Right hindlimb (tissue), 1 donor: ENCODE data around the gene IFNLR1.

Experiments used
- DNase-seq: peaks from one replicate; pipeline ENCODE4 v3.0.0-alpha.2; 2018

IFNLR1 gene

GRCh38 chr1:24205345-24206082, 18.4 kb upstream of the IFNLR1 start:
- DNase-seq = no peak

GRCh38 chr1:24204116-24204515, 17.0 kb upstream of the IFNLR1 start:
- no peak for DNase-seq

GRCh38 chr1:24203404-24203803, 16.3 kb upstream of the IFNLR1 start:
- DNase-seq = no peak

DNA sequence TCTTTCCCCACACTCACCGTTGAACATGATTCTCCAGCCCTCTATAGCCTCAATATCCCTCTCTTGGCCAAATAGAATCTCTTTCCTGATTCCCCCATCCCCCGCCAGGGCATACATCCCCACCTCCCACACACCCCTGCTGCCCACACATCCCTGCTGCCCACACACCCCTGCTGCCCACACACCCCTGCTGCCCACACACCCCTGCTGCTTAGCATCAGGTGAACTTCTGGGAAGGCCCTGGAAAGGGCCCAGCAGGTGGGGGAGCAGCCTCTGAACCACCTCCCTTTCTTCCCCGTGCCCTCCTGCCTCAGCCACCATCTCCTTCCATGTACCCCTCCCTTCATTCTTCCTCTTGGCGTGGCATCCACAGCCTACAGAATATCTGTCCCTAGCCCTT, 15.9 kb upstream of the IFNLR1 start:
- no peak for DNase-seq

GRCh38 chr1:24202556-24202955, 15.5 kb upstream of the IFNLR1 start:
- no peak for DNase-seq

GRCh38 chr1:24201941-24202440, 14.9 kb upstream of the IFNLR1 start:
- DNase-seq = peak; percentile 80

DNA sequence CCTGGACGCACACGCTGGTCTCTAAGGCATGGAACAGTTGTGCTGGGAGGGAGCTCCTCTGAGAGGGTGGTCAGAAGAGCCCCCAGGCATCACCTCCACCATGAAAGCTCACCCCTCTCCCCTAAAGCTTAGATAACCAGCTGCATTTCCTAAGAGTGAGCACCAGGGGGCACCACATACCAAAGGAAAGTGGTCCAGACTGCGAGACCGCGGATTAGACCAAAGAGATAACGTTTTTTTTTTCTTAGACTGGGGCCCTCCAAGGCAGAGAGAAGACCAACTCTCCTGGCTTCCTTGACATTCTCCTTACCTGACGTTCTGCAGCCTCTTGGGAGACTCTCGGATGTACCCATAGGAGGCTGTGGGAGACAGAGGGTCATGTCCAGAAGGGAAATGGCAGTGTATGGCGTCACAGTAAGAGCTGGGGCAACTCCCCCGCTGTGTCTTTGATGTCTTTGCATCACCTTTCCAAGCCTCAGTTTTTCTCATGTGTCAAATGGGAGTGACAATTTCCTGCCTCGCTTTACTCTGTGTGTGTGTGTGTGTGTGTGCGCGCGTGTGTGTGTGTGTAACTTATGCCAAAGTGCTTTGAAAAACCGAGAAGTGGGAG, 12.3 kb upstream of the IFNLR1 start:
- peak; percentile 71 for DNase-seq

GRCh38 chr1:24198766-24199165, 11.7 kb upstream of the IFNLR1 start:
- DNase-seq = no peak

- no peak for DNase-seq
Measured at GRCh38 chr1:24195874-24196273, 8.8 kb upstream of the IFNLR1 start.

DNA sequence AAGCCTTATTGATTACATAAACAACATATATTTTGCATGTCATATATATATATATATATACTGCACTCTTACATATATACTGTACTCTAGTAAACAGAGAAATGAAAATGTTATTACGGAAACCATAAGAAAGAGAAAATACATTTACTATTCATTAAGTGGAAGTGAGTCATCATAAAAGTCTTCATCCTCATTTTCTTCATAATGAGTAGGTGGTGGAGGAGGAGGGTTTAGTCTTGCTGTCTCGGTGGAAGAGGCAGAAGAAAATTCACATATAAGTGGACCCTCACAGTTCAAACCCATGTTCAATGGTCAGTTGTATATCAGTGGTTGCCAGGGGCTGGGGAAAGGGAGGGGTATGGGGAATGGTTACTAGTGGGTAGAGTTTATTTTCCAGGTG, 8.0 kb upstream of the IFNLR1 start:
- no peak for DNase-seq

DNA sequence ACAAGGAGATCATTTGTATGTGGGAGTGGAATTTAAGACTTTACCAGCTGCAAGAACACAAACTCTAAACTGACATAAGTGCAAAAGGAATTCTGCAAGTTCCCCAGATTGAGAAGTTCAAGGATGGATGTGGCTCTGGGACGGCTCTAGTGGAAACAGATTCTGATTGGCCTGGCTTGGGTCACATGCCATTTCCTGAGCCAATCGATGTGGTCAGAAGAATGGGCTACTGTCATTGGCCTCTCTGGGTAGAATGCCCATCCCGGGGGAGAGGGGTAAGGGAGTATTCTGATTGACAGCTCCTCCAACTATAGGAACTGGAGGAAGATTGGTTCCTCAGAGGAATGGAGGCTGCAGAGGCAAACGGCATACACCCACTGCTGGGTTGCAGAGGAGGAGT, 6.0 kb upstream of the IFNLR1 start:
- DNase-seq = no peak

DNA sequence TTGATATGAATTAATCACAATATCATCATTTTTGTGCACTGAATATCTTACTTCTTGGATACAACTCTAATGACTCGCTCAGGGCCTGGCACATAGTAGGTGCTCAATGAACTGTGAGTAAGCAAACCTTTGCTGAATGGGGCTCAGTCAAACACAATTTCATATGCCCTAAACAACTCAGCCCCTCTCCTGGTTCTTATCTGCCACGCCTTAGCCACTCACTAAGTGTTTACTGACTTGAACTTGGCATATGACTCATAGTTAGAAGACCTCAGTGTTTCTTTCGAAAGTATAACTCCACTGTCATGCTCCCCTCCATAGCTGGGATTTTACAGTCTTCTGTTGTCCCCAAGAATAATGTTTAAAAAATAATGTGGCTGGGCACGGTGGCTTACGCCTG, 4.8 kb upstream of the IFNLR1 start:
- DNase-seq = no peak

DNA sequence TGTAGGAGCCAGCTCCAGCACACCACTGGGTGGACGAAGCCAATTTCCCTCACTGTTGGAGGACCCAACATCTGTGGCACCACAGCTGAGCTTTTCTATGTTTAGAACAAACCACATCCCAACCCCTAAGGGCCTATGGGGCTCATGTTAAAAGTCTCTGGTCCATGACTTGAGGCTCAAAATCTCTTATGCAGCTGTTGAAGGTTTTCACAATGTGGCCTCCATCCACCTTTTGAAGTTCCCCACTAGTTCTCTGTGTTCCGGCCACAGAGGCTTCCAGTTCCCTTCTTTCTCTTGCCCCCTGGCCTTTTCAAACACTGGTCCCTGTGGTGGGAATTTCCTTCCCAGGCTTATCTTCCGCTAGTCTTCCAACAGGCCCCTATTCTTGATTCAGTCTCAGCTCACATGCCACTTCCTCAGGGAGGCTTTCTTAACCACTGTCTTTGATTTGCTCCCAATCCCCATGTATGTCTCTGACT, 3.9 kb upstream of the IFNLR1 start:
- DNase-seq = no peak

GRCh38 chr1:24189528-24189927, 2.4 kb upstream of the IFNLR1 start:
- DNase-seq = no peak

GRCh38 chr1:24186711-24186992, 437 bp downstream of the IFNLR1 start:
- DNase-seq = no peak

DNA sequence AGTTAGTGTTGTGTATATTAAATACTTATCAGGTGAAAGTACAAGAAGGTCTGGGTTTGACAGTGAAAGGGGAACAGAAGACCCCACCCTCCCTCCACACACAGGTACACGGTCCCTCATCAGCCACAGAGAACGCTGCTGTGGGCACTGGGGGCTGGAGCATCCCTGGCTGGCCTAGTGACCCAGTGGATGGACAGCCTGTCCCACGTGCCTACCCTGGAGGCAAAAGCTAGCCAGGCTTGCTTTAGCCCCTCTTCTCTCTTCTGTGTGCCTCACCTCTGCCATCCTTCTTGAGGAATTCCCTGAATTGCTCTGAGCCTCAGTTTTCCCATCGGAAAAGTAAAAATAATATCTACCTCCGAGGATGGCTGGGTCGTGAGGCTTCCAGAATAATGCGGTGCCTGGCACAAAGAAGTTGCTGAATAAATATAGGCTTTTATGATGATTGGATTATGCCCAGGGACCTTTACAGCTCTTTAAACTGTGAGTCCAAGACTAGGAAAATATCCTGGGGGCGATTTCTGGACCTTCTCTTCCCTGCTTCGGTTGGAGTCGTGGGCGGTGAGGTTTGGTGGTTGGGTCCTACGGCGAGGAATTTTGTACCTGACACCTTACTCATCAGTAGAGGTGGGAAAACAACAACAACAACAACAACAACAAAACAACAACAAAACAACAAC, 918 bp downstream of the IFNLR1 start:
- no peak for DNase-seq

DNA sequence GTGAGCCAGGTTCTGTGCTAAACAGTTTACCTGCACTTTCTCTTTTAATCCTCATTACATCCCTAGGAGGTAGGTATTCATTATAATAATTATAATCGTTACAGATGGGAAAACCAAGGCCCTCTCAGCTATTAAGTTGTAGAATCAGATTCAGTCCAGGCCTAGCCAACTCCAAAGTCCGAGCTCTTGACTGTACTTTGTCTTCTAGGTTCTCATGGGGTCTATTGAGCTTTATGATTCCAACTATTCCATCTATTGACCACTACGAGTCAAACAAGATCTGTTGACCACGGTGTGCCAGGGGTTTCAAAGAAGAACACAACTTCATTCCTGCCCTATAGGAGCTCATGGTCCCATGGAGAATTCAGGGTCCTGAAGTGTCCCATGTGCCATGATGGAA, 2.0 kb downstream of the IFNLR1 start:
- no peak for DNase-seq

GRCh38 chr1:24182061-24182460, 5.0 kb downstream of the IFNLR1 start:
- DNase-seq = no peak

GRCh38 chr1:24181619-24182018, 5.5 kb downstream of the IFNLR1 start:
- DNase-seq = no peak

DNA sequence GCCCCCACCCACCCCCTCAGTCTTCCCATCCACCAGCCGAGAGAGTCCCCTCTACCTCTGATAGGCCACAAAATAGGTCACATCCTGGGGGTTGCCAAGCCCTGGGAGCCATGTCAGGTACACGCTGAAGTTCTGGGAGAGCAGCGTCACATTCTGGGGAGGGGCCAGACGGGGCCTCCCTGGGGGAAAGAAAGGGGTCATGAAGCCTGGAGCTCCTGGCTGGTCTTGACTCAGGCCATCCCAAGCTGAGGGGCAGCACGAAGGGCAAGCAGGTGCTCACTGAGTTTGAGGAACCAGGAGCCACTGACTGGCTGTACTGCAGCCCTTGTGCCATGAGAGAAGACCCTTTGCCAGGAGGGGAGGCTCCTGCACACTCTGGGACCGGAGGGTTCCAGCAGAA, 6.4 kb downstream of the IFNLR1 start:
- no peak for DNase-seq

- no peak for DNase-seq
Measured at GRCh38 chr1:24179251-24179840, 7.7 kb downstream of the IFNLR1 start.

DNA sequence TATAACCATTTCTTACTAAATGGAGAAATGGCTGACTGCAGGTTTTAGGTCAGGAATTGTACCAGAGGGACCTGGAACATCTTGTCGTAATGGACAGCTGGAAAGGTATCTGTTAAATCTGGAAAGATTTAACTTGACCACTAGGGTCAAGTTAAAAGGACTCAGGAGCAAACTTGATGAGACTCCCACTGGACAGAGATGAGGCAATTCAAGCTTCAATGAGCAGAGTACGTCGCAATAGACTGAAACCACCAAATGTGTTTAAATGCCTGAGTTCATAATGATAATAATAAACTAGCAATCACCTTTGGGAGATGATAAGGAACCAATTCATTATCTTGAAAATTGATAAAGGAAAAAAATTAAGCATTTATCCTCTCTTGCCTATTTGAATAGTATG, 8.7 kb downstream of the IFNLR1 start:
- no peak for DNase-seq

GRCh38 chr1:24177161-24177560, 9.9 kb downstream of the IFNLR1 start:
- DNase-seq = no peak
